ENCODE measurements around the gene KIF26A.

Gene KIF26A

GRCh38 chr14:104187931-104188726 lies 49.7 kb downstream of the KIF26A start:
- no peak for TF ChIP-seq ZFX (IDR thresholded peaks at IDR 0.05)
- no peak for TF ChIP-seq CTCF (conservative IDR thresholded peaks at IDR 0.05)
- no peak overlapping the region for H3K27ac ChIP-seq

GRCh38 chr14:104188727-104189400 lies 50.5 kb downstream of the KIF26A start:
- H3K27ac ChIP-seq: no peak overlapping the region
- TF ChIP-seq CTCF (conservative IDR thresholded peaks at IDR 0.05) (no peak), ZFX (IDR thresholded peaks at IDR 0.05) (no peak)

- H3K27ac ChIP-seq: no peak overlapping the region
- TF ChIP-seq ZFX (IDR thresholded peaks at IDR 0.05) (no peak), CTCF (conservative IDR thresholded peaks at IDR 0.05) (no peak)
These were observed 51.4 kb downstream of the KIF26A start for GRCh38 chr14:104189629-104190335.

- TF ChIP-seq ZFX (IDR thresholded peaks at IDR 0.05) (no peak), CTCF (conservative IDR thresholded peaks at IDR 0.05) (no peak)
- no peak overlapping the region for H3K27ac ChIP-seq
These were observed 52.1 kb downstream of the KIF26A start for GRCh38 chr14:104190396-104191000.

- H3K27ac ChIP-seq: no peak overlapping the region
- TF ChIP-seq CTCF (conservative IDR thresholded peaks at IDR 0.05) (no peak), ZFX (IDR thresholded peaks at IDR 0.05) (no peak)
These were observed 53.1 kb downstream of the KIF26A start for GRCh38 chr14:104191409-104191997.

- TF ChIP-seq ZFX (IDR thresholded peaks at IDR 0.05) (no peak), CTCF (conservative IDR thresholded peaks at IDR 0.05) (no peak)
- no peak overlapping the region for H3K27ac ChIP-seq
These were observed 53.9 kb downstream of the KIF26A start for GRCh38 chr14:104192146-104192882.
